GM15510 (cell line): ENCODE data around the gene MSI2.

ENCODE experiments used
- POLR2A ChIP-seq: IDR thresholded peaks from 3 replicates; pipeline ENCODE4 v1.6.1; 2011; ENCODE audit warnings: borderline replicate concordance; ENCODE audit not compliant: insufficient read length; ENCODE audit errors: extremely low read depth

Gene MSI2

DNA sequence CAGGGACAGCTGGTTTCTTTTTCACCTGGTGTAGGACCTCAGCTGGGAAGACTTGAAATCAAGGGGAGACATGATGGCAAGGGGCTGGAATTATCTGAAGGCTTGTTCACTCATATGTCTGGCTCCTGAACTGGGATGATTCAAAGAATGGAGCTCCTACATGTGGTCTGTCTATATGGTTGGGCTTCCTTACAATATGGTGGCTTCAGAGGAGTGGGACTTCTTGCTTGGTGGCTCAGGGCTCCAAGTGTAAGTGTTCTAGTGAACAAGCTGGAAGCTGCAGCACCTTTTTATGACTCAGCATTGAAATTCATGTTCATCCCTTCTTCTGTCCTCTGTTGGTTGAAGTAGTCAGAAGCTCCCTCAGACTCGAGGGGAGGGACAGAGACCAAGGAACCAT is 127.9 kb downstream of the MSI2 start:
- no peak for TF ChIP-seq POLR2A

DNA sequence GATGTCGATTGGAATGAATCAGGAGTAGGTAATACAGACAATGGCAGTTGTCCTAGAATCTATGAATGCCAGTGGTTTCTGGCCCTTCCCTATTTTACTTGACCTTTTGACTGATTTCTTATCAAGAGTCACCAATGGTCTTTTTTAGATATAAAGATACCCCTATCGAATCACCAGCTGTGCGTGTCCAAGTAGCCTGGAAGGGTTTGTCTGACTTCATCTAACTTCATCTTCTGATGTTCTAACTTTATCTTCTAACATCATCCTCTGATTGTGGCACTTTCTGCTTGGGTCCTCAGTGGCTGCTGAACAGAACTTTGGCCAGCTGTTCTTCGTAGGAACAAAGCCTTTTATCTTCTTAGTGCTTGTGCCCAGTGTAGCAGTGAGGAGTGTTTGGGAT is 129.7 kb downstream of the MSI2 start:
- no peak for TF ChIP-seq POLR2A

- no peak for TF ChIP-seq POLR2A
Observed at GRCh38 chr17:57387575-57387974, 131.3 kb downstream of the MSI2 start.

DNA sequence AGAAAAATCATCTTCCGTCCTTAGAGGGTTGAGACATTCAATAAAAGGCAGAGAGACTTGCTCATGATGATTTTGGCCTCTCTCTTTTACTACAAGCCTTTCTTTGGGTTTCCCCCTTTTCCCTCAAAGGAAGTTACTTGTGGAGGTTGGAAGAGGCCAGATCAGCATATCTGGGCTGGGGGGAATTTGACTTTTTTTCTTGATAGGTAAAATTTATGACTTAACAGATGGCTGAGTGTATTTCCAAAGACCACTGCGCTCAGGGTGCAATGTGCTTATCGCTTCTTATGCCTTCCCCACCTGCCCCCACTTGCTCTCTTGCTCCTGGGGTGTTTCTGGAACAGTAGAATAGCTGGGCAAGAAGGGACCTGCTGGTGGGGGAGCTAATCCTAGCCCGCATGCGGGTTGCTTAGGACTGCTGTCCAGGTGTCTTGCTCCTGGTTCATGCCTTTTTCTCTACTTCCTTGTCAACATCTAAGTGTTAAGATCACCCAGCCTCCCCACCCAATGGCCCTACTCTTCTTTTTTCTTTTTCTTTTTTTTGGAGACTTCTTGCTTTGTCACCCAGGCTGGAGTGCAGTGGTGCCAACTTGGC is 131.9 kb downstream of the MSI2 start:
- no peak for TF ChIP-seq POLR2A

DNA sequence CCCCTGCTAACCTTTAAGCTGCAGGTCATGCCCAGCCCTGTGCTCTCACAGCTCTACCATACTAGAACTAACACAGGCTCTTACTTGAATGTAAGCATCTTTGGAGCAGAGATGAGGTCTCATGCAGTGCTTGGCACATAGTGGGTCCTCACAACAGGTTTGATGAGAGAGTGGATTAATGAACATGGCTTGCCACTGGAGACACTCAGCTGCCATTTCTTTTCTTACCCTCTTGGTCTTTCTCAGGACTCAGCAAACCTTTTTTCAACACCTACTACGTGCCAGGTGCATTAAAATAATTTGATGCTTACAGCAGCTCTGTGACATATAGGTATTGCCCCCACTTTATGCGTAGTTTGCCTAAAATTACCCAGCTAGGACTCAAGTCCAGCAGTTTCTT is 133.2 kb downstream of the MSI2 start:
- TF ChIP-seq POLR2A: no peak

GRCh38 chr17:57391076-57391825 is 134.9 kb downstream of the MSI2 start:
- no peak for TF ChIP-seq POLR2A

- TF ChIP-seq POLR2A: no peak
Observed at GRCh38 chr17:57391857-57392471, 135.6 kb downstream of the MSI2 start.

DNA sequence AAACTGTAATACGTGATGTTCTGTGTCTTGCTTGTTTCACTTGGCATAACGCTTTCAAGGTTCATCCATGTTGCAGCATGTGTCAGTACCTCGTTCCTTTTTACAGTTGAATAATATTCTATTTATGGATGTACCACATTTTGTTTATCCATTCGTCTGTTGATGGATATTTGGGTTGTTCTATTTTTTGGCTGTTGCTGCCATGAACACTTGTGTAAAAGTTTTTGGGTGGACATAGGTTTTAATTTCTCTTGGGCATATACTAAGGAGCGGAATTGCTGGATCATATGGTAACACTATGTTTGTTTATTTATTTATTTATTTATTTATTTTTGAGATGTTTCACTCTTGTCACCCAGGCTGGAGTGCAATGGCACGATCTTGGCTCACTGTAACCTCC is 137.0 kb downstream of the MSI2 start:
- no peak for TF ChIP-seq POLR2A

DNA sequence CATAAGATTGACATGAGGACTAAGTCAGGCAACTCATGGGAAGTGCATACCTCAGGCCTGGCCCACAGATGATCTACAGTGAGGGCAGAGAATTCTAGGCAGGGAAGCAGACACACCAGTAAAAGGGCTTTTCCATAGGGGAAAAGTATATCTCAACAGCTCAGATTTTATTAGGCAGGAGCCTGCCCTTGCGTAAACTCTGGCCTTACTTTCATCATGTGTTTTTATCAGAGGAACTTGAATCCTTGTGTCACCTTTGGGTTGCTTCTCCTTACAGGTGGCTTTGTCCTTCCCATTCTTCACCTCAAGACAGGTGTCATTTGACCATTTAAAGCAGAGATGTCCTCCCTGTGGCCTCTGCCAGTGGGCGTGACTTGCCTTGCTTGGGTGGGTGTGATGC is 138.1 kb downstream of the MSI2 start:
- no peak for TF ChIP-seq POLR2A

DNA sequence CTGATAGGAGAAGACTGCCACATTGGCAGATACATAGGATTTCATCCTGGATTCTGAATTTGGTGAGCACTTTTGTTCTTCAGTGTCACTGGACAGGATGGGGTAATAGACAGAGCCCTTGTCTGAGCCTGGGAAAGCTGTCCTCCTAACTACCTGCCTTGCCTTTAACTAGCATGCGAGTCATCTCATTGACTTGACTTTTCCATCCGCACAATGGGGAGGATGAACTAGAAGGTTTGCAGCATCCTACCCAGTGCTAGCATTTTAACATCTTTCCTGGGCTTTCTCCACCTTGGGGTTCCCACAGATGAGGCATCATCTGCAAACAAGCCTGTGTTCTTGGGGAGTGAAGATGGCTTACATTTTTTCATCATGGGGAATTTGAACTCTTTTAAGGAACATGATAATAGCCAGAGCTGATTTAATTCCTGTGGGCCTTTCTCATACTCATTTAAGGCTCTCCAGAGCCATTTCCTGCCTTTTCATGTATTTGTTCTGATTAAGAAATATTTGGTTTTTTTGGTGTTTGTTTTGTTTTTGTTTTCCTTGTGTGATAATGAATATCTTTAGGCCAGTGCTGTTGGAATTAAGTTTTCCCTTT is 139.5 kb downstream of the MSI2 start:
- TF ChIP-seq POLR2A: no peak

DNA sequence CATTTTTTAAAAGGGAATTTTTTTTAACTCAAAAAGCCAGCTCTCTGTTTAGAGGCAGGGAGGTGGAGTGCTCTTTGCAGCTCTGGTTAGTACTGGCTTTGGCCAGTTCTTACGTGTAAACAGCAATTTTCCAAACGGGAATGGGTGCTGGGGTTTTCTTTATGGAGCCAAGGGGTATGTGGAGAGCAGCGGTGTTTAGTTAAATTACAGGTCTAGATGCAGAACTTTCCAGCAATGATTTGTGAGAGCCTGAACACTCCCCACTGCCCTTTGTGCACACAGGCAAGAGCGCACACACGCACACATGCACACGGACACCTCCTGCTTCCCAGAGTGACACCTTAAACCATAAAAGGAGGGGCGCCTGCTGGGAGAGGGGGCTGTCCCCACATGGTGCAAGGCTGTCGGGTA is 140.2 kb downstream of the MSI2 start:
- no peak for TF ChIP-seq POLR2A

DNA sequence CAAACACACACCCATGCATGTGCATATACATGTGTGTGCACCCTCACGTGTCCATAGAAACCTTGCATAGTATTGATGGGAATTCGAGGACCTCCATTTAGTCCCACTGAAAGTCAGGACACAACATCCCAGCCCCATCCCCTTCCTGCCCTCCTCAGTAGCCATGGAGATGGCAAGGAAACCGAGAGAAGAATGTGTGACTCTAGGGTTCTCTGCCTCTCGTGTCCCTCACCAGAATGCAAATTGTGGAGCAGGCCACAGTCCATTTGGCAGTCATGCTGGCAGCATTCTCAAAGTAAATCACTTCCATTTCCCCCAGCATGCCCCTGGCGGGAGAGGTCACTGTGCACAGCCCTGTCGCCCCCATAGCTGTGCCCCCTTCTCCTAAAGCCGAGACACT is 141.1 kb downstream of the MSI2 start:
- no peak for TF ChIP-seq POLR2A

- TF ChIP-seq POLR2A: no peak
Observed at GRCh38 chr17:57399690-57400089, 143.4 kb downstream of the MSI2 start.

GRCh38 chr17:57400648-57401047 is 144.3 kb downstream of the MSI2 start:
- TF ChIP-seq POLR2A: no peak
